ENCODE measurements around the gene GARS1.

The GARS1 gene

DNA sequence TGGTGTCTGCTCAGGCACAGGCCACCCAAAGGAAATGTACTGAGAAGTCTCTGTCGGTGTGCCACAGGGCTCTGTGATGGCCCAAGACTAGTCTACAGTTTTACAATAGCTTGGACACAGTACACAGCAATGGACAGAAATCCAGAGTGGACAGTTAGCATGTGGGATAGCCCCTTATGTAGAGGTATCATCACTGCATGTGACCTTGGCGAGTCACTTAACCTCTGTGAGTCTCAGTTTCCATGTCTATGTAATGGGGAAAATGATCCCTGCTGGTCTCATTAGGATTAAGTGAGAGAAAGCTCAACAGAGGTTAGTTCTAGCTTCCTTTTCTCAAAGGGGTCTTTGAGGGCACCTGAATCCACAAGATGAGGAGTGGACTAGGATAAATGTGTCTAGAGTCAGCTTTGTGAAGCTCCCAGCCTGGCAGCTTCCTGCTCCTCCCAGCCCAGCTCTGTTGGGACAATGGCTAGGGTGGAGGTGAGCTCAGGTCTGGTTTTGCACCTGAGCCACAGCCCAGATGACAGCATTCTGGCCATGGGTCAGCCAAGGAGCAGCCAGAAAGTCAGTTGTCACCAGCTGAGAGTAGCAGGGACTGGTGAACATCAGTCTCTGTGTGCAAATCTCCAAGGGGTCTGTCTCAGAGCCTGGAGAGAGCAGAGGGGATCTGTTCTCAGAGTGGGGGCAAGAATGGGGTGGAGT, 69.7 kb downstream of the GARS1 start:
- H3K9ac ChIP-seq = no peak overlapping the region
- H3K4me3 ChIP-seq (ENCODE audit: low read depth, low read length) = no peak overlapping the region
- no peak overlapping the region for H3K4me2 ChIP-seq (ENCODE audit: low read length)
- H3K27me3 ChIP-seq (ENCODE audit: control insufficient read depth, insufficient read depth, low read length) = no peaks in the 10 kb centered on the region
- no peaks in the 10 kb centered on the region for H3K36me3 ChIP-seq (ENCODE audit: control insufficient read depth, insufficient read depth, low read length)
- TF ChIP-seq, protein P1, sequence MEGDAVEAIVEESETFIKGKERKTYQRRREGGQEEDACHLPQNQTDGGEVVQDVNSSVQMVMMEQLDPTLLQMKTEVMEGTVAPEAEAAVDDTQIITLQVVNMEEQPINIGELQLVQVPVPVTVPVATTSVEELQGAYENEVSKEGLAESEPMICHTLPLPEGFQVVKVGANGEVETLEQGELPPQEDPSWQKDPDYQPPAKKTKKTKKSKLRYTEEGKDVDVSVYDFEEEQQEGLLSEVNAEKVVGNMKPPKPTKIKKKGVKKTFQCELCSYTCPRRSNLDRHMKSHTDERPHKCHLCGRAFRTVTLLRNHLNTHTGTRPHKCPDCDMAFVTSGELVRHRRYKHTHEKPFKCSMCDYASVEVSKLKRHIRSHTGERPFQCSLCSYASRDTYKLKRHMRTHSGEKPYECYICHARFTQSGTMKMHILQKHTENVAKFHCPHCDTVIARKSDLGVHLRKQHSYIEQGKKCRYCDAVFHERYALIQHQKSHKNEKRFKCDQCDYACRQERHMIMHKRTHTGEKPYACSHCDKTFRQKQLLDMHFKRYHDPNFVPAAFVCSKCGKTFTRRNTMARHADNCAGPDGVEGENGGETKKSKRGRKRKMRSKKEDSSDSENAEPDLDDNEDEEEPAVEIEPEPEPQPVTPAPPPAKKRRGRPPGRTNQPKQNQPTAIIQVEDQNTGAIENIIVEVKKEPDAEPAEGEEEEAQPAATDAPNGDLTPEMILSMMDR (IDR thresholded peaks at IDR 0.05) = no peak
- H3K27ac ChIP-seq = no peak overlapping the region
- no peaks in the 10 kb centered on the region for H3K79me2 ChIP-seq
- no peaks in the 10 kb centered on the region for H3K9me3 ChIP-seq (ENCODE audit: control insufficient read depth, low read length)
- no peaks in the 10 kb centered on the region for H3K4me1 ChIP-seq
- H2AFZ ChIP-seq = no peak overlapping the region

DNA sequence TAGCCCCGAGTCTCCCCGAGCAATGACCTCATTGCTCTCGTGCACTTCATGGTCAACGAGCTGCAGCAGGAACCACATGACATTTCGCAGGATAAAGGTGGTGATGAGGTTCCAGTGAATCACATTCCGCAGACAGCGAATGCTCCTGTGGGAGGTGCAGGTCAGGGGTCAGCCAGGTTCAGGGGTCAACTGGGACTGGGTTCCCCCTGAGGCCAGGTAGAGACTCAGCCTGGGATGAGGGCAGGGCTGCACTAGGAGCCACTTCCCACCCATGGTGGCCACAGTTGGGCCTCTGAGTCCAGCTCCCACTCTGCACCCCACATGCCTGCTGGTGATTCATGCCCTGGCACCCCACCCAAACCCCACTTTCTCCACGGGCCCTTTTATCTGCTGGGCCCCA, 70.4 kb downstream of the GARS1 start:
- Histone ChIP-seq H3K27me3 (ENCODE audit: control insufficient read depth, insufficient read depth, low read length) (no peaks in the 10 kb centered on the region), H3K27ac (no peak overlapping the region), H3K9me3 (ENCODE audit: control insufficient read depth, low read length) (no peaks in the 10 kb centered on the region), H3K79me2 (no peaks in the 10 kb centered on the region), H3K36me3 (ENCODE audit: control insufficient read depth, insufficient read depth, low read length) (no peaks in the 10 kb centered on the region), H3K4me2 (ENCODE audit: low read length) (no peak overlapping the region), H3K4me1 (no peaks in the 10 kb centered on the region), H3K9ac (no peak overlapping the region), H2AFZ (no peak overlapping the region), H3K4me3 (ENCODE audit: low read depth, low read length) (no peak overlapping the region)
- TF ChIP-seq, protein P1 (IDR thresholded peaks at IDR 0.05) = no peak

DNA sequence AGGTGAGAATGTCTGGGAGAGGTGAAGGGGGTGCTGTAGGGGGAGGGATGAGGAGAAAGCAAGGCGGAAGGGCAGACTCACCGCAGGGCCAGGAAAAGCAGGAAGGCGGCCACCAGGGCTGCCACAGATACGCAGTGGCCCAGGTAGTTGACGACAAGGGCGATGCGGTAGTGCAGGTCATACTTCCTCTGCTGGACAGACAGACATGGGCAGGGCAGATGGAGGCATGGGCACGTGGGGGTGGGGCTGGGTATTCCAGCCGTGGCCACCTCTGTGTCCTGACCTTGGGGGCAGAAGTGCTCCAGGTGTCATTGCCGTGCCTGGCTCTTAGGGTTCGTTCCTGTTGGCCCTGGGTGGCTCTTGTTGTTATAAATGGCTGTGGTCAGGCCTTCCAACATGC, 70.8 kb downstream of the GARS1 start:
- no peak overlapping the region for H3K4me2 ChIP-seq (ENCODE audit: low read length)

GRCh38 chr7:30667172-30667571, 72.5 kb downstream of the GARS1 start:
- Histone ChIP-seq H2AFZ (no peak overlapping the region), H3K4me2 (ENCODE audit: low read length) (no peak overlapping the region), H3K27me3 (ENCODE audit: control insufficient read depth, insufficient read depth, low read length) (no peaks in the 10 kb centered on the region), H3K27ac (no peak overlapping the region), H3K79me2 (no peaks in the 10 kb centered on the region), H3K4me3 (ENCODE audit: low read depth, low read length) (no peak overlapping the region), H3K4me1 (no peaks in the 10 kb centered on the region), H3K36me3 (ENCODE audit: control insufficient read depth, insufficient read depth, low read length) (no peaks in the 10 kb centered on the region), H3K9ac (no peak overlapping the region), H3K9me3 (ENCODE audit: control insufficient read depth, low read length) (no peaks in the 10 kb centered on the region)
- TF ChIP-seq, protein P1 (IDR thresholded peaks at IDR 0.05) = no peak

More for the DNA sequence above, 70.8 kb downstream of the GARS1 start:
- Histone ChIP-seq H3K9me3 (ENCODE audit: control insufficient read depth, low read length) (no peaks in the 10 kb centered on the region), H3K9ac (no peak overlapping the region), H2AFZ (no peak overlapping the region), H3K4me1 (no peaks in the 10 kb centered on the region), H3K27me3 (ENCODE audit: control insufficient read depth, insufficient read depth, low read length) (no peaks in the 10 kb centered on the region), H3K79me2 (no peaks in the 10 kb centered on the region), H3K36me3 (ENCODE audit: control insufficient read depth, insufficient read depth, low read length) (no peaks in the 10 kb centered on the region), H3K27ac (no peak overlapping the region), H3K4me3 (ENCODE audit: low read depth, low read length) (no peak overlapping the region)
- TF ChIP-seq, protein P1 (IDR thresholded peaks at IDR 0.05) = no peak

- H3K4me2 ChIP-seq (ENCODE audit: low read length) = no peak overlapping the region
- H3K27me3 ChIP-seq (ENCODE audit: control insufficient read depth, insufficient read depth, low read length) = no peaks in the 10 kb centered on the region
- no peak overlapping the region for H2AFZ ChIP-seq
- H3K4me1 ChIP-seq = no peaks in the 10 kb centered on the region
- H3K9ac ChIP-seq = no peak overlapping the region
- H3K79me2 ChIP-seq = no peaks in the 10 kb centered on the region
- H3K27ac ChIP-seq = no peak overlapping the region
- H3K4me3 ChIP-seq (ENCODE audit: low read depth, low read length) = no peak overlapping the region
- no peaks in the 10 kb centered on the region for H3K36me3 ChIP-seq (ENCODE audit: control insufficient read depth, insufficient read depth, low read length)
- no peaks in the 10 kb centered on the region for H3K9me3 ChIP-seq (ENCODE audit: control insufficient read depth, low read length)
- TF ChIP-seq, protein P1 (IDR thresholded peaks at IDR 0.05) = no peak
Observed at GRCh38 chr7:30668102-30668501, 73.4 kb downstream of the GARS1 start.
